GM23338 (cell line): Measurements from ENCODE around the gene GNG7. TPM values are rescaled to one million over a fixed set of nuclear protein-coding genes. Genes with fewer than 3 reads are reported as not detected.
"Not testable (repeated sequence)": the region's sequence is repeated elsewhere in the genome, so short reads cannot be mapped to it uniquely, and the experiment has no call there.

Experiments
- ATAC-seq: fragments of 200-7000 bp; cut with Tn5 transposase; 3 replicates; pipeline ENCODE4 v1.9.1; 2020
- DNase-seq: peaks from one replicate; pipeline ENCODE4 v3.0.0-alpha.2; 2015; ENCODE audit warnings: low spot score
- H2AFZ ChIP-seq: fragments of 200-600 bp; sonication (generic); 2 replicates; pipeline ENCODE4 v1.8.0; 2016; ENCODE audit warnings: antibody characterized with exemption, mild to moderate bottlenecking, moderate library complexity
- H3F3A ChIP-seq: fragments of 200-600 bp; sonication (generic); replicated peaks from 2 replicates; pipeline ENCODE4 v1.8.0; 2017; ENCODE audit warnings: antibody characterized with exemption, mixed run types, low read depth
- H3K27ac ChIP-seq: fragments of 200-600 bp; sonication (generic); 2 replicates; pipeline ENCODE4 v1.6.1; 2016; ENCODE audit warnings: low read depth
- H3K27me3 ChIP-seq: fragments of 200-600 bp; sonication (generic); 2 replicates; pipeline ENCODE4 v1.8.0; 2016; ENCODE audit warnings: mild to moderate bottlenecking, mixed run types, moderate library complexity; ENCODE audit not compliant: insufficient read depth
- H3K36me3 ChIP-seq: fragments of 200-600 bp; sonication (generic); 2 replicates; pipeline ENCODE4 v1.8.0; 2016; ENCODE audit warnings: mild to moderate bottlenecking; ENCODE audit not compliant: insufficient read depth
- H3K4me1 ChIP-seq: fragments of 200-600 bp; sonication (generic); 2 replicates; pipeline ENCODE4 v1.8.0; 2016; ENCODE audit warnings: mild to moderate bottlenecking, moderate library complexity; ENCODE audit not compliant: insufficient read depth
- H3K4me2 ChIP-seq: fragments of 200-600 bp; sonication (generic); 2 replicates; pipeline ENCODE4 v1.7.1; 2017; ENCODE audit warnings: mixed run types
- H3K4me3 ChIP-seq: fragments of 200-600 bp; sonication (generic); 2 replicates; pipeline ENCODE4 v1.6.1; 2016; ENCODE audit warnings: mixed run types
- H3K79me2 ChIP-seq: fragments of 200-600 bp; sonication (generic); replicated peaks from 2 replicates; pipeline ENCODE4 v1.8.0; 2017; ENCODE audit warnings: mild to moderate bottlenecking; ENCODE audit not compliant: insufficient read depth
- H3K9me2 ChIP-seq: fragments of 200-600 bp; sonication (generic); 2 replicates; pipeline ENCODE4 v1.8.0; 2017; ENCODE audit not compliant: insufficient read depth
- H4K20me1 ChIP-seq: fragments of 200-600 bp; sonication (generic); replicated peaks from 2 replicates; pipeline ENCODE4 v1.8.0; 2017; ENCODE audit warnings: mild to moderate bottlenecking; ENCODE audit not compliant: insufficient read depth
- H3K27ac Mint-ChIP-seq: 2 replicates; pipeline ENCODE4 v1.8.0; 2020; ENCODE audit warnings: inconsistent platforms, mild to moderate bottlenecking, moderate library complexity, mixed read lengths
- H3K27me3 Mint-ChIP-seq: 3 replicates; pipeline ENCODE4 v1.8.0; 2022; ENCODE audit warnings: low read depth, mild to moderate bottlenecking, moderate library complexity, mixed read lengths, inconsistent platforms; ENCODE audit not compliant: insufficient read depth, poor library complexity
- H3K36me3 Mint-ChIP-seq: 3 replicates; pipeline ENCODE4 v1.8.0; 2021; ENCODE audit warnings: low read depth, mild to moderate bottlenecking, inconsistent platforms, moderate library complexity, mixed read lengths
- H3K4me1 Mint-ChIP-seq: 3 replicates; pipeline ENCODE4 v1.8.0; 2020; ENCODE audit warnings: mild to moderate bottlenecking, inconsistent platforms, mixed read lengths
- H3K4me3 Mint-ChIP-seq: 3 replicates; pipeline ENCODE4 v1.8.0; 2021; ENCODE audit warnings: moderate library complexity, mild to moderate bottlenecking, inconsistent platforms, mixed read lengths
- H3K9me3 Mint-ChIP-seq: 3 replicates; pipeline ENCODE4 v1.8.0; 2020; ENCODE audit warnings: moderate library complexity, mild to moderate bottlenecking, inconsistent platforms, mixed read lengths
- EZH2phosphoT487 ChIP-seq: fragments of 200-600 bp; sonication (generic); IDR thresholded peaks from one replicate; pipeline ENCODE4 v1.8.1; 2018; ENCODE audit warnings: antibody characterized with exemption; ENCODE audit not compliant: unreplicated experiment
- NANOG ChIP-seq: IDR thresholded peaks from 2 replicates; pipeline ENCODE4 v1.6.1; 2016; ENCODE audit warnings: antibody characterized with exemption, borderline replicate concordance
- ZNF114 ChIP-seq: fragments of 250-450 bp; sonication (Bioruptor Pico); IDR thresholded peaks from 2 replicates; pipeline ENCODE4 v1.5.0; 2020; ENCODE audit warnings: mild to moderate bottlenecking, moderate library complexity
- ZNF331 ChIP-seq: fragments of 250-450 bp; sonication (Bioruptor Pico); IDR thresholded peaks from 2 replicates; pipeline ENCODE4 v1.5.0; 2020; ENCODE audit warnings: low read depth, mild to moderate bottlenecking, moderate library complexity
- polyA plus RNA-seq: library from polyadenylated mRNA; unstranded; fragments of >200 nt; fragmentation: Nextera tagmentation; extraction: Ambion mirVana; gene quantifications from 2 replicates; pipeline ENCODE4 v1.2.1, GENCODE V29; 2016
- total RNA-seq: library from RNA; depleted of rRNA; stranded (reverse); fragments of >200 nt; shearing (Covaris generic); gene quantifications from 2 replicates; pipeline ENCODE4 v1.2.3, GENCODE V29; 2014
- TF ChIP-seq, protein P1 (sequence below): fragments of 250-450 bp; sonication (Bioruptor Pico); IDR thresholded peaks from 2 replicates; pipeline ENCODE4 v1.5.0; 2020; ENCODE audit warnings: mild to moderate bottlenecking, moderate library complexity

The GNG7 gene
- total and polyA plus RNA-seq, 2 experiments from 2014 or later = 5.1 to 5.4 TPM

DNA sequence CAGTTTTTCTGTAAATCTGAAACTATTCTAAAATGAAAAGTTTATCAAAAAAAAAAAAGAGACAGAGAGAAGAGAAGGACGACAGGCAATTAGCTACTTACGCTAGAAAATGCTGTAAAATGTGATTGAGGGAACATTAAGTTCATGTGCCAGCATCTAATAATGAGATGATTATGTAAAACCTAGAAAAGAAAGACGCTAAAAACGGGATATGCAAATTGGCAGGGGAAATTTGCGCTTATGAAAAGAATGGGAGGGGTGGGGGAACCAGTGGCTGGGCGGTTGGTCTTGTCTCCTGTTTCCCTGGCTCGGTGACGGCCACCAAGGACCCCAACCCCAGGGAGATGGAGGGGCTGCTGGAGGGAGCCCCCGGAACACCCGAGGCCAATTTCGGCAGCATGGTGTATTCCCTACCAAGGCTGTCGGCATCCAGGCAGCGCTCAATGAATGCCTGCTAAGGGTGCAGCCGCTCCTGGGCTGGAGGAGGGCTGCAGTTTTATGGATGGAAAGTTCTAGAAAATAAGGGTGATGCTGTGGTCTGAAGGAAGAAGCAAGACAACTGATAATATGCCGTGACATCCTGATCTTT is 34.2 kb downstream of the GNG7 start:
- DNase-seq = no peak
- H3K27ac ChIP-seq = no peak overlapping the region
- Mint-ChIP-seq H3K9me3 (peaks cover 8% of the 10 kb centered on the region; the same call in 2 of the 3 replicates), H3K36me3 (no peaks in the 10 kb centered on the region), H3K27ac (no peak overlapping the region), H3K4me3 (no peak overlapping the region; the same call in 2 of the 3 replicates), H3K27me3 (peaks cover 11% of the 10 kb centered on the region), H3K4me1 (peaks cover 6% of the 10 kb centered on the region)
- no peak overlapping the region for H3K4me2 ChIP-seq
- no peaks in the 10 kb centered on the region for H3F3A ChIP-seq
- H3K36me3 ChIP-seq = no peaks in the 10 kb centered on the region
- H3K4me1 ChIP-seq = no peaks in the 10 kb centered on the region
- no peak overlapping the region for H2AFZ ChIP-seq
- H3K4me3 ChIP-seq = no peak overlapping the region
- no peak for TF ChIP-seq ZNF114 (CRISPR knock-in tag)
- TF ChIP-seq NANOG = no peak
- TF ChIP-seq EZH2phosphoT487 = no peak
- TF ChIP-seq, protein P1, sequence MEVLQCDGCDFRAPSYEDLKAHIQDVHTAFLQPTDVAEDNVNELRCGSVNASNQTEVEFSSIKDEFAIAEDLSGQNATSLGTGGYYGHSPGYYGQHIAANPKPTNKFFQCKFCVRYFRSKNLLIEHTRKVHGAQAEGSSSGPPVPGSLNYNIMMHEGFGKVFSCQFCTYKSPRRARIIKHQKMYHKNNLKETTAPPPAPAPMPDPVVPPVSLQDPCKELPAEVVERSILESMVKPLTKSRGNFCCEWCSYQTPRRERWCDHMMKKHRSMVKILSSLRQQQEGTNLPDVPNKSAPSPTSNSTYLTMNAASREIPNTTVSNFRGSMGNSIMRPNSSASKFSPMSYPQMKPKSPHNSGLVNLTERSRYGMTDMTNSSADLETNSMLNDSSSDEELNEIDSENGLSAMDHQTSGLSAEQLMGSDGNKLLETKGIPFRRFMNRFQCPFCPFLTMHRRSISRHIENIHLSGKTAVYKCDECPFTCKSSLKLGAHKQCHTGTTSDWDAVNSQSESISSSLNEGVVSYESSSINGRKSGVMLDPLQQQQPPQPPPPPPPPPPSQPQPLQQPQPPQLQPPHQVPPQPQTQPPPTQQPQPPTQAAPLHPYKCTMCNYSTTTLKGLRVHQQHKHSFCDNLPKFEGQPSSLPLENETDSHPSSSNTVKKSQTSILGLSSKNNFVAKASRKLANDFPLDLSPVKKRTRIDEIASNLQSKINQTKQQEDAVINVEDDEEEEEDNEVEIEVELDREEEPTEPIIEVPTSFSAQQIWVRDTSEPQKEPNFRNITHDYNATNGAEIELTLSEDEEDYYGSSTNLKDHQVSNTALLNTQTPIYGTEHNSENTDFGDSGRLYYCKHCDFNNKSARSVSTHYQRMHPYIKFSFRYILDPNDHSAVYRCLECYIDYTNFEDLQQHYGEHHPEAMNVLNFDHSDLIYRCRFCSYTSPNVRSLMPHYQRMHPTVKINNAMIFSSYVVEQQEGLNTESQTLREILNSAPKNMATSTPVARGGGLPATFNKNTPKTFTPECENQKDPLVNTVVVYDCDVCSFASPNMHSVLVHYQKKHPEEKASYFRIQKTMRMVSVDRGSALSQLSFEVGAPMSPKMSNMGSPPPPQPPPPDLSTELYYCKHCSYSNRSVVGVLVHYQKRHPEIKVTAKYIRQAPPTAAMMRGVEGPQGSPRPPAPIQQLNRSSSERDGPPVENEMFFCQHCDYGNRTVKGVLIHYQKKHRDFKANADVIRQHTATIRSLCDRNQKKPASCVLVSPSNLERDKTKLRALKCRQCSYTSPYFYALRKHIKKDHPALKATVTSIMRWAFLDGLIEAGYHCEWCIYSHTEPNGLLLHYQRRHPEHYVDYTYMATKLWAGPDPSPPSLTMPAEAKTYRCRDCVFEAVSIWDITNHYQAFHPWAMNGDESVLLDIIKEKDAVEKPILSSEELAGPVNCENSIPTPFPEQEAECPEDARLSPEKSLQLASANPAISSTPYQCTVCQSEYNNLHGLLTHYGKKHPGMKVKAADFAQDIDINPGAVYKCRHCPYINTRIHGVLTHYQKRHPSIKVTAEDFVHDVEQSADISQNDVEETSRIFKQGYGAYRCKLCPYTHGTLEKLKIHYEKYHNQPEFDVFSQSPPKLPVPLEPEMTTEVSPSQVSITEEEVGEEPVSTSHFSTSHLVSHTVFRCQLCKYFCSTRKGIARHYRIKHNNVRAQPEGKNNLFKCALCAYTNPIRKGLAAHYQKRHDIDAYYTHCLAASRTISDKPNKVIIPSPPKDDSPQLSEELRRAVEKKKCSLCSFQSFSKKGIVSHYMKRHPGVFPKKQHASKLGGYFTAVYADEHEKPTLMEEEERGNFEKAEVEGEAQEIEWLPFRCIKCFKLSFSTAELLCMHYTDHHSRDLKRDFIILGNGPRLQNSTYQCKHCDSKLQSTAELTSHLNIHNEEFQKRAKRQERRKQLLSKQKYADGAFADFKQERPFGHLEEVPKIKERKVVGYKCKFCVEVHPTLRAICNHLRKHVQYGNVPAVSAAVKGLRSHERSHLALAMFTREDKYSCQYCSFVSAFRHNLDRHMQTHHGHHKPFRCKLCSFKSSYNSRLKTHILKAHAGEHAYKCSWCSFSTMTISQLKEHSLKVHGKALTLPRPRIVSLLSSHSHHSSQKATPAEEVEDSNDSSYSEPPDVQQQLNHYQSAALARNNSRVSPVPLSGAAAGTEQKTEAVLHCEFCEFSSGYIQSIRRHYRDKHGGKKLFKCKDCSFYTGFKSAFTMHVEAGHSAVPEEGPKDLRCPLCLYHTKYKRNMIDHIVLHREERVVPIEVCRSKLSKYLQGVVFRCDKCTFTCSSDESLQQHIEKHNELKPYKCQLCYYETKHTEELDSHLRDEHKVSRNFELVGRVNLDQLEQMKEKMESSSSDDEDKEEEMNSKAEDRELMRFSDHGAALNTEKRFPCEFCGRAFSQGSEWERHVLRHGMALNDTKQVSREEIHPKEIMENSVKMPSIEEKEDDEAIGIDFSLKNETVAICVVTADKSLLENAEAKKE = no peak
- no peak for TF ChIP-seq ZNF331 (CRISPR knock-in tag)
- no peaks in the 10 kb centered on the region for H3K79me2 ChIP-seq
- no peaks in the 10 kb centered on the region for H3K27me3 ChIP-seq
- H4K20me1 ChIP-seq = no peaks in the 10 kb centered on the region; the same call in 1 of the 2 replicates
- ATAC-seq = no peak
- no peaks in the 10 kb centered on the region for H3K9me2 ChIP-seq

DNA sequence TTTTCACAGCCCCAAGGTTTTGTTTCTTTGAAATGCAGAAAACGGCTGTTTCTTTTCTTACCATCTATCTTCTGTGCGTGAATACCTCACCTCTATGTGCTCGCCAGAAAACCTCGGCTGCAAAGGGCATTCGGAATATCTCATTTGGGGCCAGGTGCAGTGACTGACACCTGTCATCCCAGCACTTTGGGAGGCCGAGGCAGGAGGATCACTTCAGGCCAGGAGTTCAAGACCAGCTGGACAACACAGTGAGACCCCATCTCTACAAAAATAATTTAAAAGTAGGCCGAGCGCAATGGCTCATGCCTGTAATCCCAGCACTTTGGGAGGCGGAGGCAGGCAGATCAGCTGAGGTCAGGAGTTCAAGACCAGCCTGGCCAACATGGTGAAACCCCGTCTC is 35.1 kb downstream of the GNG7 start:
- H3K27me3 ChIP-seq, H3K79me2 ChIP-seq, H3K4me1 Mint-ChIP-seq, ATAC-seq, H3K4me1 ChIP-seq, H3F3A ChIP-seq, H3K36me3 ChIP-seq, H3K9me2 ChIP-seq, H3K27ac ChIP-seq, DNase-seq, H3K4me3 ChIP-seq, H2AFZ ChIP-seq, H4K20me1 ChIP-seq, H3K36me3 Mint-ChIP-seq, H3K4me2 ChIP-seq, H3K27ac Mint-ChIP-seq, H3K4me3 Mint-ChIP-seq: not testable (repeated sequence)
- Mint-ChIP-seq H3K9me3 (peaks cover 17% of the 10 kb centered on the region), H3K27me3 (peaks cover 11% of the 10 kb centered on the region)
